ENCODE measurements around the gene KBTBD12.
"Not testable (repeated sequence)": the region's sequence is repeated elsewhere in the genome, so short reads cannot be mapped to it uniquely, and the experiment has no call there.

Gene KBTBD12

GRCh38 chr3:127905556-127905955 is 9.5 kb upstream of the KBTBD12 start:
- DNase-seq = no peak

GRCh38 chr3:127906653-127907052 is 8.4 kb upstream of the KBTBD12 start:
- not testable (repeated sequence) for DNase-seq

DNA sequence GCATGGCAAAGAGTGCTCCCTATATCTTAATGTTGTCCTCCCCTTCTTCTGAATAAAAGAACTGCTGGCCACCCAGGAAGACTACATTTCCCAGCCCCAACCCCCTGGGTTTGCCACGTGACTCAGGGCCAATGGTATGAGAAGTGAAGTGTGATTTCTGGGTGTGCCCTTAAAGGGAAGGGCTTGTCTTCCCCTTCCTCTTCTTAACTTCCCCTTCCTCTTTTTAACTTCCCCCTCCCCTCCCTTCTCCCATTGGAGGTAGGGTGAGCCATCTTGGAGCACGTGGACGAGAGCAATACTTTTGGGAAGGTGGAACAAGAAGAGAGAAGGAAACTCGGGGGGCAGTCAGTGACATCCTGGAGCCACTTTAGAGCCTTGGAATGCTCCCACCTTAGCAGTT is 6.8 kb upstream of the KBTBD12 start:
- no peak for DNase-seq

DNA sequence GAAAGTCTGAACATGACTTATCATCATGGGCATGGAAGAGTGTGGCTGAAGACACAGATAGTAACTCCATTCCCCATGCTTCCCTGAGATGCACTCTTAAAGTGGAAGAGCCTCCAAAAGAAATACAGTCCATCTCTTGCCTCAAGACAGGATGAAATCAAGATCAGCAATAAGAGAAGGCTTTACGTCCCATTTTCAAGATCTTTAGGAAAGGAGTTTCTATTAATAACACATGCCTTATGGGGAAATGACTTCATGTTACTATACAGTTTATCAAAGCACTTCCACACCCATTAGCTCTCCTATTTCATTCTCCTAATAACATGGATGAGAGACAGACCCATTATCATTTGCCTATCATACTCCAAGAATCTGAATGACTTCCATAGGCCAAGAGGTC is 6.1 kb upstream of the KBTBD12 start:
- no peak for DNase-seq

DNA sequence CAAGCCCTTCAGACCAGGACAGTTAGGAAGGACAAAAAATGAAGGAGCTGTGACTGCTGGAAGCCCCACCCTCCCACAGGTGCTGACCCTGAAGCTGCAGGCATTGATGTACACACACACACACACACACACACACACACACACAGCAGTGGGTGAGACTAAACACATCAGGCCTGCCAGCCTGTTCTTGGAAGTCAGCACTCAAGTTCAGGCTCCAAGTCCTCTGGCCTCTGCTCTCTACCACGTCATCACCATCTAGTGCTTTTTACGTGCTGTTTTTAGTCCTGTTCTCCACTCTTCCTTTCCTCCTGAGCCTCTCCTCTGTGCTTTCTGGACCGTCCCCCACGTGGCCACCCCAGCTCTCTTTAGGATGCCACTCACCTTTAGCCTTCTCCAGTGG is 5.4 kb upstream of the KBTBD12 start:
- no peak for DNase-seq

DNA sequence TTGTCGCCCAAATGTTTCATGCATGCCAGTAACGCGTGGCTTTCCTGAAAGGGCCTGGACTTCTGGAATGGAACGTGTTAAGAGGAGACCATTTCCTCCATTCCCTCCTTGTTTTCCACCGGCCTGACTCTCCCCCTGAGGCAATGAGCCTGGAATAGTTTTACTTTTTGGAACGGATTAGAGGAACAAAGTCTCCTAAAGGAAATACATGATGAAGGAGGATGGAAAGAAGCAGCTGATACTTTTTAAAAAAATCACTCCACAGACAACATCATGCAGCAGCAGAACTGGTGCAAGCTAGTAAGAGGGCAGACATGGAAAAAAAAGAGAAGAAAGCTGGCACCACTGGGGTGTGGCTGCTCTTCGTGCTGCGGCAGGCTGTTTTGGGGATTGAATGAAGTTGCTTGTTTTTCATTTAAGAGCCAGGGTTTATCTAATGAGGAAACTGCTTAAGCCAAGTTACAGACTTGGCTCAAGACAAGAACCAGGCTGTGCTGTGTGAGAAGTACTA is 3.6 kb upstream of the KBTBD12 start:
- DNase-seq = no peak

DNA sequence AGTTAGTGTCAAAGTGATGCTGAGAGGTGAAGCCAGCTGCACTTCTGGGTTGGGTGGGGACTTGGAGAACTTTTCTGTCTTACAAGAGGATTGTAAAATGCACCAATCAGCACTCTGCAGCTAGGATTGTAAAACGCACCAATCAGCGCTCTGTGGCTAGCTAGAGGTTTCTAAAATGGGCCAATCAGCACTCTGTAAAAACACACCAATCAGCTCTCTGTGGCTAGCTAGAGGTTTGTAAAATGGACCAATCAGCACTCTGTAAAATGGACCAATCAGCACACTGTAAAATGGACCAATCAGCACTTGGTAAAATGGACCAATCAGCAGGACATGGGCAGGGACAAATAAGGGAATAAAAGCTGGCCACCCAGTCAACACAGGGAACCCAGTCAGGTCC is 1.2 kb upstream of the KBTBD12 start:
- DNase-seq = not testable (repeated sequence)

DNA sequence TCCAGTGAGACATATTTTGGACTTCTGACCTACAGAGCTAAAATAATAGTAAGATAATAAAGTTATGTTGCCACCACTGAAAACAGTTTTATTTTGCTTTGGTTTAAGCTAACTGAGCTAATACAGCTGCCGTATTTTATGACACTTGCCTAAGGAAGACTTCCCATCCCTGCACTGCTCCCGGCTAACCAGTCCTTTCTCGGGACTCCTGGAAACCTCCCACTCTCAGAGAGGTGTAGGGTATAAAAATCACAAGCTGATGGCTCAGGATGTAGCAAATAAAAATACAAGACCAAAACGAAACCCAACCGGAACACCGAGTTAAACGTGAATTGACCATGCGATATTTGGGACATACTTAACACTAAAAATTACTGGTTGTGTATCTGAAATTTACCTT is 448 bp upstream of the KBTBD12 start:
- DNase-seq = no peak

- no peak for DNase-seq
Observed at GRCh38 chr3:127915937-127916493, 983 bp downstream of the KBTBD12 start.

DNA sequence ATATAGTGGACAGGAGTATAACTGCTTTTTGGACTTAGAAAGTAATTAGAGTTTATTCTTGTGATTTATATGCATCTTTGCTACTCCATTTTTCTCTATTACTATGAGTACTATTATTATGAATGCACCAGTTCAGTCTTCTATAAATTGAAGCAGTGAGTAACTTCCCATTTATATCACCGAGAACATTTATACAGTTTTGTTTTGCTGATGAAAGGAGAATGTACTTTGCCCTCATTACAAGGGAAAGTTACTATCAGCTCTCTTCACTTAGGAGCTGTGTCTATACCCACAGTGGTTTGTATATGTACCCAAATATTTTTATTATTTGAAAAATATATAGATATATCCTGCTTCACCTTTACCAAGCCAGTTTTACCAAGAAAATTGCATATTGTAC is 5.7 kb downstream of the KBTBD12 start:
- no peak for DNase-seq

GRCh38 chr3:127923611-127924010 is 8.6 kb downstream of the KBTBD12 start:
- no peak for DNase-seq

DNA sequence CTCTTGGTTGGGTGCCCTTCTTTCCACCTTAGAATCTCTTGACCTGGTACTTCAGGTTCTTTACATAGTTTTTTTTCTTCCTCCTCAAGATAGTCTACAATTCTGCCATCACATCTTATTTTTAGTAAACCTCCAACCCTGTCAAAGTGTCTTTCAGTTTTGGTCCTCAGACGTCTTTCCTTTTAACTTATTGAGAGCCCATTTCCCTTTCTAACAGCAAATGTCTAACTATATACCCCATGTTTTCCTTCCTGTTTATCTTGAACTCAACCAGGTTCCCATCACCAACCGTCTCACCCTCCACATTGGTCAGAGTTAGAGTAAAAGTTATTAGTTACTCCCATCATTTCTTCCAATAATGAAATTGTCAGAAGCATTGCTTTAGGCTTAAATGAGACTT is 10.4 kb downstream of the KBTBD12 start:
- no peak for DNase-seq

DNA sequence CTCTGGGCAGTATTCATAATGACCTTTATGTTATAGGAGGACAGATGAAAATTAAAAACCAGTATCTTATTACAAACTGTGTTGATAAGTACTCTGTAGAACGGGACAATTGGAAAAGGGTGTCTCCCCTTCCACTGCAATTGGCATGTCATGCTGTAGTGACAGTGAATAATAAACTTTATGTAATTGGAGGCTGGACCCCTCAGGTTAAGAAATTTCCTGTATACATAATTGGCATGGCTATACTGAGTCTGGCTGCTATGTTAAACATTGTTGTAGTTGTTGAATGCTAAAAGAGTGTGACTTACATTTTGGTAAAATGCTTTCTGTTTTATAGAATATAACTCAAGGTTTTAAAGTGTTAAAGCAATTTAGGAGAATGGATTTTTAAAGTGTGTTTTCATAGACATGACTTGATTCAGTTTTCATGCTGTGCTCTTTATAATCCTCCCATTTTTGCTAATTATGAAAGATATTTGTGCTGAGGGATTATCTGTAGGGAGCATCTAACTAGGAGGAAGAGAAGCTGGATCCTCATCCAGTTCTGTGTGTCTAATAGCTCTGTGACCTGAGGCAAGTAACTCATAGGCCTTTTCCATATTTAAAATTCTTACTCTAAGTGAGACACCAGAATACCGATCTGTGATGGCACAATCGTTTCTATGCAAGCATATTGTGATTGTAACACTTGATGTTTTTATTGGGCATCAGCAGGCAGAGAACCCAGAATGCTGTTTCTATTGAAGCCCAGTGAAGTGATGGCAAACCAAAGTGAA is 13.0 kb downstream of the KBTBD12 start:
- DNase-seq = no peak

- no peak for DNase-seq
Observed at GRCh38 chr3:127929818-127930413, 14.9 kb downstream of the KBTBD12 start.

DNA sequence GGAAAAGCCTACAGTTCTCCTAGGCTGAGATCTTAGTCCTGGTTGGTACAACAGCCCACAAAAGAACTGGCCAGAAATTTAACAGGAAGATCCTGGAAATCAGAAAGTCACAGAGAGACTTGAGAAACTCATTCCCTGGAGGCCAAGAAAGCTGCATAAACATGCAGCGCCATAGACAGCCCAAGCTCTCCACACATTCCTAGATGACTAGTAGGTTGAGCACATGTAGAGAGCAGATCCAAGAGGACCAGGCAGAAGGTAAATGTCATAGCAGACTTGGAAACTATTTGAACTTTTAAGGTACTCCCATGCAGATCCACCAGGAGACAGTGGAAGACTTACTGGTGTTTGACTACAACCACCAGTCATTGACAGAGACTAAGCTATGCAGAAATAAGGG is 18.4 kb downstream of the KBTBD12 start:
- no peak for DNase-seq

DNA sequence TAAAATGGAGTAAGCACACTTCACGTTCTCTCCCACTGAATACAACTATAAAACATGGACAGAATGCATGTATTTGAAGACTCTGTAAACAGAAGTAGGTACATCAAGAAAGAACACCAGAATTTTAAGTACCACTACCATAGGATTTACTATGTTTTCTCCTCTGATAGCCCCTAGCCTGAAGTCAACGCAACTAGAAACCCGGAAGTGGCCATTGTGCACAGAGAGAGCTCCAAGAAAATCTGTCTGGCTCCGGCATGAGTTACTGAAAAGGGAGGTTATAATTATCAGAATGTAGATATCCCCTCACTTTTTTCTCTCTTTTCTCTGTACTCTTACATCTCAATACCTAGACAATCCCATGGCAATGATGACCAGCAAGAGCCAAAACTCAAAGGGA is 23.8 kb downstream of the KBTBD12 start:
- no peak for DNase-seq

GRCh38 chr3:127940116-127940515 is 25.1 kb downstream of the KBTBD12 start:
- DNase-seq = no peak

GRCh38 chr3:127942613-127943012 is 27.6 kb downstream of the KBTBD12 start:
- DNase-seq = no peak

- DNase-seq = no peak
Observed at GRCh38 chr3:127948211-127948610, 33.2 kb downstream of the KBTBD12 start.

GRCh38 chr3:127949446-127950055 is 34.5 kb downstream of the KBTBD12 start:
- DNase-seq = no peak

DNA sequence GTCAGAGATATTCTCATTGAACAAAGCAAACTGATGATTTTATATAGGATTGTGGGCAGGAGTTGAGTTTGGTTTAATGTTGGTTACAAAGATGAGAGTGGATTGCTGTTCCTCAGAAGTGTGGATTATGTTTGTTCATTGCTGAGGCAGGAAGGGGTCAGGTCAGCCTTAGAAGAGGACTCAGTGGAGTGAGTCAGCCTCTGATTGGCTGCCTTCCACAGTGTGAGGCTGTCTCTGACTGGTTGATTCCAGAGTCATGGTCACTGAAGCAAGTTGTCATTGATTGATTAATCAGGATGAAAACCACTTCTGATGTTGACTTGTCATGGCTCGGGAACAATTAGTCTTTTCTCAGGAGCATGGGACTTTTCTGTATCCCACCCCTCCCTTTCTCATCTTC is 36.2 kb downstream of the KBTBD12 start:
- no peak for DNase-seq

DNA sequence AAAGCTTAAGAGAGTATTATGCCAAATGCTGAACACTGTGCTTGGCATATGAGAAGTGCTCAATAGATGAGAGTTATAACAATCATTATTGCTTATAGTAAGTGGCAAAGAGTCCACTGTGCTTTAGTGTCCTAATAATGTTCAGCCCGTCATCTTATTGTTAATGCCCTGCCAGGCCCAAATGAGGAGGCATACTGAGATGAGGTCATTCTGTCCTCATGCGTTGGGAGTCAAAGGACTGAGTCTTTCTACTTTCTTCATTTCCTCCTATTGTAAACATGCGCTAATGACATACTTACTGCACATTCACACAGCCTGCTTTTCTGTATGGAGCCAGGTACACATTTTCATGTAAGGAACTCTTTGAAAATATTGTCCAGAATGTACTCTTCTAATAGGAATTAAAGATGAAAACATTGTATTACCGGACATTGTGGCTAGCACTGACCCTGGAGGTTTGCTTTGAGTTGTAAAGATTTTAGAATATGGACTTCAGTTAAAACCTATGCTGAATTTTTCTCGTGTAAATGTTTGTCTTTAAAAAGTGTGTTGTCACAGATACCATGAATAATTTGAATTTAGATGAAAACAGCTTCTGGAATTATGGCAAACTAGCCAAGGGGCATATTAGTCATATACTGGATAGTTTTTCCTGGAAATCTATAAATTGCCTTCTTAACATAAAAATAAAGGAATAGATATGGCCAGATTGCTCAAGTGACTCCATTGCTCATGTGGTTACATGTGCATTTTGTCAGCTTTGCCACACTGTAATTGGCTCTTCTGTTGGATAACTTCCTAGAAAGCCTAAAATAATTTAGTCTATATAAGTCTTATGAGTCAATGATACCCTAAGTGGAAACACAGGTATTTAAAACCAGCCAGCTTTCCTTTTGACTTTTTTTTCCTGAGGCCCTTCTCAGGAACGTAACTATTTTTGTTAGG is 38.3 kb downstream of the KBTBD12 start:
- no peak for DNase-seq

DNA sequence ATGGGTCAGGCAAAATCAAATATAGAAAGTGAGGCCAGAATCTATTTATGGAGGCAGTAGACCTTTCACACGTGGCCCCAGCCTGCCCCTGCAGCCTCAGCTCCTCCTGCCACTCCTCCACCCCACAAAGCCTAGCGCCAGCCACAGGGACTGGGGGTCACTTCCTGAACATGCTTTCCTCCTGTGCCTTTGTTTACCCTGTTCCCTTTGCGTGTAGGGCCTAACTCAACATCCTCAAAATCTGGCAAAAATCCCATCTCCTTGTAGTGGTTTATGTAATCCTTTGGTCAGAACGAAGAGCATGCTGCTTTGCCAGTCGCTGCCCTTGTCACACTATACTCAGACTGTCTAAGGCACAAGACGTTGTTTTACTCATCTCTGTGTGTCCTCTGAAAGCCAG is 39.6 kb downstream of the KBTBD12 start:
- no peak for DNase-seq

Measured in NCI-H1436 (cell line).